Endothelial cell of umbilical vein (primary cell): ENCODE results near the gene USF2. TPM values are rescaled to one million over a fixed set of nuclear protein-coding genes. Genes with fewer than 3 reads are reported as not detected.

Experiments used
- BruUV-seq: library from RNA; stranded (reverse); fragments of 400-500 nt; replicated peaks from 2 replicates; lab custom pipeline; 2021; lab: Mats Ljungman, UMichigan
- CTCF ChIA-PET: fragments of 300-600, 350-600 bp; sonication (Branson Sonifier 250); formaldehyde crosslinking; loops from one replicate; lab custom pipeline; 2021; ENCODE audit warnings: antibody characterized with exemption, inconsistent platforms; lab: Charles Lee
- POLR2A ChIA-PET: fragments of 300-600, 350-600 bp; sonication (Branson Sonifier 250); formaldehyde crosslinking; loops from one replicate; lab custom pipeline; 2021; ENCODE audit warnings: antibody characterized with exemption, inconsistent platforms; lab: Charles Lee
- DNase-seq: peaks from one replicate; pipeline ENCODE4 v3.0.0-alpha.2; 2011; ENCODE audit warnings: low read depth, low spot score
- FAIRE-seq: peaks from 2 replicates; lab custom pipeline; 2011; peaks lifted over from hg19 to GRCh38; lab: Jason Lieb, UNC
- H2AFZ ChIP-seq: 2 replicates; pipeline ENCODE4 v1.6.0; 2012; ENCODE audit warnings: low read depth, low read length, control low read depth, inconsistent platforms
- H3K27ac ChIP-seq: 2 replicates; pipeline ENCODE4 v1.5.1; 2011; ENCODE audit warnings: low read depth, mild to moderate bottlenecking, control low read depth, low read length, moderate library complexity; ENCODE audit not compliant: insufficient read depth
- H3K27me3 ChIP-seq, 2 experiments: 2 replicates each; pipeline versions ENCODE4 v1.6.0 to v1.6.1; 2011; ENCODE audit warnings: low read length in 2 of 2, mixed read lengths in 1 of 2; ENCODE audit not compliant: control insufficient read depth in 2 of 2, insufficient read depth in 2 of 2
- H3K36me3 ChIP-seq, 2 experiments: 2 replicates in 1 of 2; 3 replicates in 1 of 2; pipeline ENCODE4 v1.5.1; 2011; ENCODE audit warnings: low read length in 2 of 2, mild to moderate bottlenecking in 1 of 2, moderate library complexity in 1 of 2; ENCODE audit not compliant: control insufficient read depth in 2 of 2, insufficient read depth in 2 of 2; ENCODE audit errors: extremely low read depth in 1 of 2
- H3K4me1 ChIP-seq: 3 replicates; pipeline ENCODE4 v1.5.1; 2011; ENCODE audit warnings: mild to moderate bottlenecking, low read length; ENCODE audit not compliant: control insufficient read depth, insufficient read depth; ENCODE audit errors: extremely low read depth
- H3K4me2 ChIP-seq: 2 replicates; pipeline ENCODE4 v1.6.1; 2011; ENCODE audit warnings: low read length, control low read depth, mixed read lengths; ENCODE audit not compliant: insufficient read depth
- H3K4me3 ChIP-seq, 3 experiments: fragments of 200-600 bp in 1 of 3; sonication (generic), shearing (Covaris generic) in 1 of 3; replicated peaks in 1 of 3; 2 replicates each; pipeline ENCODE4 v1.5.1; 2011 to 2016; ENCODE audit warnings: control low read depth in 3 of 3, low read length in 3 of 3, mild to moderate bottlenecking in 2 of 3, inconsistent platforms in 1 of 3, low read depth in 1 of 3, moderate library complexity in 1 of 3; ENCODE audit not compliant: insufficient read depth in 1 of 3
- H3K79me2 ChIP-seq: 2 replicates; pipeline ENCODE4 v1.6.0; 2012; ENCODE audit warnings: low read length, inconsistent platforms; ENCODE audit not compliant: control insufficient read depth, insufficient read depth
- H3K9ac ChIP-seq: replicated peaks from 2 replicates; pipeline ENCODE3; 2011; ENCODE audit warnings: low read length, control low read depth; ENCODE audit not compliant: insufficient read depth; ENCODE audit errors: extremely low read depth
- H3K9me1 ChIP-seq: replicated peaks from 3 replicates; pipeline ENCODE4 v1.6.0; 2011; ENCODE audit warnings: mild to moderate bottlenecking, low read length; ENCODE audit not compliant: control insufficient read depth, insufficient read depth; ENCODE audit errors: extremely low read depth
- H3K9me3 ChIP-seq: replicated peaks from 2 replicates; pipeline ENCODE4 v1.5.1; 2012; ENCODE audit warnings: low read length, inconsistent platforms; ENCODE audit not compliant: control insufficient read depth, insufficient read depth
- H4K20me1 ChIP-seq: replicated peaks from 2 replicates; pipeline ENCODE3; 2011; ENCODE audit warnings: mild to moderate bottlenecking, low read length; ENCODE audit not compliant: control insufficient read depth, insufficient read depth; ENCODE audit errors: extremely low read depth
- CTCF ChIP-seq, 2 donors: IDR thresholded peaks; 1 replicate in 1 of 2; 2 replicates in 1 of 2; pipeline ENCODE4 v1.5.1; 2011; ENCODE audit warnings: low read length in 2 of 2, mild to moderate bottlenecking in 2 of 2, moderate library complexity in 2 of 2, control low read depth in 1 of 2, inconsistent platforms in 1 of 2, low read depth in 1 of 2; ENCODE audit not compliant: insufficient read depth in 1 of 2; ENCODE audit errors: extremely low read depth in 1 of 2
- EZH2 ChIP-seq: IDR thresholded peaks from 2 replicates; pipeline ENCODE4 v1.6.1; 2012; ENCODE audit warnings: borderline replicate concordance, low read depth, mild to moderate bottlenecking, moderate library complexity, low read length, inconsistent platforms; ENCODE audit not compliant: severe bottlenecking
- FOS ChIP-seq: IDR thresholded peaks from 2 replicates; pipeline ENCODE4 v1.6.1; 2011; ENCODE audit warnings: mild to moderate bottlenecking, low read length, moderate library complexity, borderline replicate concordance; ENCODE audit not compliant: insufficient read depth
- GATA2 ChIP-seq: IDR thresholded peaks from 2 replicates; pipeline ENCODE4 v1.7.0; 2011; ENCODE audit warnings: low read depth, mild to moderate bottlenecking, moderate library complexity, mixed read lengths, low read length; ENCODE audit not compliant: insufficient read length, insufficient read depth
- JUN ChIP-seq: IDR thresholded peaks from 2 replicates; pipeline ENCODE4 v1.6.1; 2011; ENCODE audit warnings: borderline replicate concordance, low read depth; ENCODE audit not compliant: insufficient read length, insufficient read depth
- MAX ChIP-seq: IDR thresholded peaks from 2 replicates; pipeline ENCODE4 v1.6.1; 2011; ENCODE audit not compliant: insufficient read depth, insufficient read length
- MYC ChIP-seq: IDR thresholded peaks from one replicate; pipeline ENCODE4 v1.6.1; 2011; ENCODE audit warnings: mild to moderate bottlenecking, low read depth, low read length
- POLR2A ChIP-seq: IDR thresholded peaks from 2 replicates; pipeline ENCODE4 v1.6.1; 2012; ENCODE audit warnings: low read depth, mild to moderate bottlenecking, control low read depth, low read length
- POLR2AphosphoS5 ChIP-seq: IDR thresholded peaks from 2 replicates; pipeline ENCODE4 v1.6.1; 2012; ENCODE audit warnings: low read depth, mild to moderate bottlenecking, control low read depth, low read length, moderate library complexity; ENCODE audit not compliant: insufficient read depth
- dilution Hi-C: fragments of 300-500 bp; cut with MboI; formaldehyde crosslinking; loops from one replicate; pipeline ENCODE4 v1.15.0; 2019; ENCODE audit warnings: low sequenced_read_pairs; ENCODE audit not compliant: extremely low pct_ligation_motif_present
- intact Hi-C: fragments of 100-400 bp; cut with micrococcal nuclease; formaldehyde crosslinking; loops from one replicate; pipeline ENCODE4 v1.10.0; 2022
- polyA plus RNA-seq, 4 experiments: library from polyadenylated mRNA; depleted of rRNA in 3 of 4; stranded (reverse) in 3 of 4; unstranded in 1 of 4; fragments of >200 nt; gene quantifications; 2 replicates each; pipeline versions ENCODE4 v1.2.1 to v1.2.3, GENCODE V29; 2011 to 2012; ENCODE audit warnings: missing spikeins in 1 of 4
- total RNA-seq: library from RNA; stranded (reverse); gene quantifications from 2 replicates; pipeline ENCODE4 v1.2.3, GENCODE V29; 2021

USF2 gene
- total and polyA plus RNA-seq, 2 donors (not counting 3 experiments of a cell fraction or from before 2014, with no cell fraction given) = 75.0 to 76.8 TPM

DNA sequence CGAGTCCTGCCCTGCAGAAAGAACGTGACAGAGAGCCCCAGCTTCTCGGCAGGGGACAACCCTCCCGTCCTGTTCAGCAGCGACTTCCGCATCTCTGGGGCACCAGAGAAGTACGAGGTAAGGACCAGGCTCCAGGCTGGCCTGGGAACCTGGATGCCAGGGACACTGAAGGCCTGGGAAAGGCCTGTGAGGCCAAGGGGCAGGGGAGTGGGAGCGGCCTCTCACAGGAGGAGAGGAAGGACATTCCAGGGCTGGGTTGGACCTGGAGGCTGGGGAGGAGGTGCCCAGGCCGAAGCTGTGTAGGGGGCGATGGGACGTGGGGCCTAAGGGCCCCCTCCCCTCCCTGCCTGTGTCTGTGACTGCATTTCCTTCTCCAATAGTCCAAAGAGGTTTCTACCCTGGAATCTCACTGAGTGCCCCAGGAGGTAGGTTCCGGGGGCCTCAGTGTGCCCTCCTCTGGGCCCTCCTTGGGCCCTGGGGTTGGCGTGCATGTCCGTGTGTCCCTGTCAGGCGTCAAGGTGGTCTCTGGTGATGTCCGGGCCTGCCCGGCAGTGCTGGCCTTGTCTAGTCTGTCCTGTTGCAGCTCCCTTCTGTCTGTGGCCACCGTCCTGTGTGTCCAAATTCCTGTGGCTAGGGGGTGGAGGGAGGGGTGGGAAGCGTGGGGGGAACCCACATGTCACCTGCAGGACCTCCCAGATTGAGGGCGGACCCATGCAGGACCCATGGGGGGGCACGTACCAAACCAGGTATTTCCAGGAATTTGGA lies 43.3 kb downstream of the USF2 start:
- intact Hi-C loops (no loop called here), dilution Hi-C loops (no loop called here)
- Histone ChIP-seq H3K79me2 (no peaks in the 10 kb centered on the region), H4K20me1 (no peaks in the 10 kb centered on the region), H2AFZ (no peak overlapping the region), H3K4me3 (no peak overlapping the region), H3K9ac (no peak overlapping the region), H3K4me1 (no peaks in the 10 kb centered on the region), H3K4me2 (no peak overlapping the region), H3K9me3 (no peaks in the 10 kb centered on the region), H3K9me1 (no peaks in the 10 kb centered on the region), H3K27ac (no peak overlapping the region), H3K36me3 (no peaks in the 10 kb centered on the region), H3K27me3 (no peaks in the 10 kb centered on the region)
- ChIA-PET POLR2A (no interaction called here), CTCF (interaction anchor here (0.9 kb wide), 1 partner anchor 18 kb away, joined by 3 read pairs; no protein-coding TSS in a partner anchor)
- DNase-seq (no peak), FAIRE-seq (no peak)
- no TSS peak for BruUV-seq
- TF ChIP-seq MYC (no peak), EZH2 (no peak), MAX (no peak), JUN (no peak)

DNA sequence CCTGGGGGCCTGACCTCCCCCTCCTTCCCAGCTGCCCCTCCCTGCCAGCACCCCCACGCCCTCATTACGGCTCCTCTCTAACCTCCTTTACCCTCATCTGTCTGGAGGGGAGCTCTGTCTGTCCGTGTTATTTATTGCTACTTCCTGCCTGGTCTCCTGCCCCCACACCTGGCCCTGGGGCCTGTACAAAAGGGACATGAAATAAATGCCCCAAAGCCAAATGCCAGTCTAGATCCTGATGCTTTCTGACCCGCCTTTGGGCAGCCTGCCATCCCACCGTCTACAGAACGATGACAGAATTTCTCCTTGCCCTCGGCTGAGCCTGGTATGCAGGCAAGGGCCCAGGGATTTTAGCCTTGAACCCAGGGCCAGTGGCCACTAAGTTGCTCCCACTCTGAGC lies 44.8 kb downstream of the USF2 start:
- CTCF ChIA-PET = interaction anchor here (1.0 to 2.1 kb wide), 2 partner anchors 9 to 40 kb away, joined by 4 read pairs; no protein-coding TSS in a partner anchor
- peaks cover 2% of the 10 kb centered on the region for H3K4me1 ChIP-seq

More for the DNA sequence above, 44.8 kb downstream of the USF2 start:
- Histone ChIP-seq H3K27me3 (no peaks in the 10 kb centered on the region), H3K36me3 (no peaks in the 10 kb centered on the region), H3K9me1 (no peaks in the 10 kb centered on the region), H3K9me3 (no peaks in the 10 kb centered on the region), H3K9ac (no peak overlapping the region), H3K27ac (no peak overlapping the region), H4K20me1 (no peaks in the 10 kb centered on the region), H3K79me2 (no peaks in the 10 kb centered on the region), H3K4me2 (no peak overlapping the region), H2AFZ (no peak overlapping the region), H3K4me3 (no peak overlapping the region)
- FAIRE-seq (no peak), DNase-seq (no peak)
- POLR2A ChIA-PET = no interaction called here
- intact Hi-C loops (no loop called here), dilution Hi-C loops (no loop called here)
- no TSS peak for BruUV-seq
- TF ChIP-seq JUN (no peak), EZH2 (no peak), CTCF (IDR thresholded peaks at IDR 0.05; ENCODE audit: extremely low read depth in 1 of 2, insufficient read depth in 1 of 2, low read depth in 1 of 2, low read length in 2 of 2) (no peak), POLR2A (no peak), GATA2 (no peak), FOS (no peak), MYC (no peak), POLR2AphosphoS5 (no peak), MAX (no peak)
